SK-N-DZ (cell line): Measurements from ENCODE around the gene LRIG3.
A peak's percentile ranks its signal among the peaks of the same experiment; 100 is the strongest.
"Not testable (repeated sequence)": the region's sequence is repeated elsewhere in the genome, so short reads cannot be mapped to it uniquely, and the experiment has no call there.

Source experiments
- DNase-seq: peaks from one replicate; pipeline ENCODE4 v3.0.0-alpha.2; 2015; ENCODE audit warnings: low spot score

LRIG3 gene

DNA sequence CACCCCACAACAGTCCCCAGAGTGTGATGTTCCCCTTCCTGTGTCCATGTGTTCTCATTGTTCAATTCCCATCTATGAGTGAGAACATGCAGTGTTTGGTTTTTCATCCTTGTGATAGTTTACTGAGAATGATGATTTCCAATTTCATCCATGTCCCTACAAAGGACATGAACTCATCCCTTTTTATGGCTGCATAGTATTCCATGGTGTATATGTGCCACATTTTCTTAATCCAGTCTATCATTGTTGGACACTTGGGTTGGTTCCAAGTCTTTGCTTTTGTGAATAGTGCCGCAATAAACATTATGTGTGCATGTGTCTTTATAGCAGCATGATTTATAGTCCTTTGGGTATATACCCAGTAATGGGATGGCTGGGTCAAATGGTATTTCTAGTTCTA, 17.6 kb downstream of the LRIG3 start:
- not testable (repeated sequence) for DNase-seq

DNA sequence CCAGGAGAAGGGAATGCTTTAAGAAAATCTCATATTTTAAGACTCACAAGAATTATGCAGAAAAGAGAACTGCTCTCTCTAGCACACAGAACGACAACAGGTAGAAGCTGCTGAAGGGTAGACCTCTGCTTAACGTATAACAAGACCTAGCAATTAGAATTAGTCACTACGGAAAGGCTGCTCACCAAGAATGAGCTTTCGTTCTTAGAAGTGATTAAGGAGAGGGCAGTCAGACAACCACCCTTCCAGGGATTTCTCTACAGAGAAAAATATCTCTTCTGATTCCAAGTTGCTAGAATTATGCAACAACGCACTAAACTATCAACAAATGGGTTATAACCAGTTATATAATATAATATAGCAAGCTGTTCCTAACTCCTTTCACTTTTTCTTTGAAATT, 18.6 kb downstream of the LRIG3 start:
- no peak for DNase-seq

DNA sequence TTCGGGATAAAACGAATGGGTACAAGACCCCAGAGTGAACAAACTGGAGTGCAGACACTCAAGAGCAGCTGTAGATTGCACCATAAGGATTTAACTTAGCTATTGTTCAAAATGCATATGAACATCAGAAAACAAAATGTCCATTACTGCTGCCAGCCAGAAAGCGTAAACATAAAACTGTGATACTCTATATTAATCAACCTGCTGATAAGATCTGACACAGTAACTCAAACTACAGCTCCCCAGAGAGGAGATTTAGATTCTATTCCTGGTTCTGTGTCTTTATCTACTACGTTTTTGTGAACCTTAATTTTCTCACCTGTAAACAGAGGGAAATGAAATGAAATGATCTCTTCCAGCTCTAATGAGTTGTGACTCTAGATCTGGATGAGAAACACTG, 22.3 kb downstream of the LRIG3 start:
- DNase-seq, result no peak

DNA sequence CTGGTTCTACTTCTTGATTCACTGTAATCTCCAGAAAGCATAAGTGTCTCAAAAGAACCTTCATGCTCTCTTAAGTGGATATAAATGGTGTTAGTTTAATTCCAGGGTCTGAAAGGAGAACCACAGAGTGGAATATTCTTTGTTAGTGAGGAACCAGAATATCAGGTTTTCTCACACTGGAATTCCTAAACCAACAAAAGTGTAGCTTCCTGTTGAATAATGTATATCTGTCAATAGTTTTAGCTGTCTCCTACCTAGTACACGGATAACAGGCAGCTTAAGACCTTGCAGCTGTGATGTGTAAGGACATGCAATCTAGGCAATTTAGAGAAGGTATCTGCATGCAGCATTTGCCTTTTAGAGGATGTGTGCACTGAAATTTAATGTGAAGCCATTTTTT, 24.0 kb downstream of the LRIG3 start:
- DNase-seq, result no peak

DNA sequence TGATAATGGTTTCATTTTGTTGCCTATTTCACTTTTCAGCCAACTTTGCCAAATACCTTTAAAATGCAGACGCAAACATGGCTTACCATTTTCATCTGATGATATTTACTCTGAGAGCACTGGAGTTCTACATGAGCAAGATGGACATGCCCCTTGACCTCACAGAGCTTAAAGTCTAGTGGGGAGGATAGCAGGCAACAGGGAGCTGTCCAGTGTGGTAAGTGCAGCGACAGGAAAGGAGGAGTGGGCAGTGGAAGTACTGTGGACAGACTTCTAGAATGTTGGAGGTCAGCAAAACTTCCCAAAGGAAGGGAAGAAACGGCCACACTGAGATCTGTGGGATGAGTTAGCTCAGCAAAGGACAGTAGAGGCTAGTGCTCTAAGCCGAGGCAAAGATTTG, 25.3 kb downstream of the LRIG3 start:
- no peak for DNase-seq

DNA sequence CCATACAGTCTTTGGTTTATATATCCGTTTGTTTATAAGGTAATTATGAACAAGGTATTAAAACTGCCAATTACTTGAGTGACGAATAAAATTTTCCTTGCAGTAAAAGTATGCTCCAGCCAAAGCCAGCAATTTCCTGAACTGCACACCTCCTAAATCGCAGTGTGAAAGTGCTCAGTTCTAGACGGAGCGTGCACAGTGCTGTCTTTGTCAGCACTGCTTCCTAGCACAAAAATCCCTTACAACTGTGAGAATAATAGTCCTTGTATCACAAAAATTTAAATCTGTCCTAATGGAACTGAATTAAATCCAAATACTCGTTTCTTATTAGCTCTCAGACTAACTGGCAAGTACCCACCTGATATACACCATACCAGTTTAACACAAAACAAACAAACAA, 26.3 kb downstream of the LRIG3 start:
- no peak for DNase-seq

DNA sequence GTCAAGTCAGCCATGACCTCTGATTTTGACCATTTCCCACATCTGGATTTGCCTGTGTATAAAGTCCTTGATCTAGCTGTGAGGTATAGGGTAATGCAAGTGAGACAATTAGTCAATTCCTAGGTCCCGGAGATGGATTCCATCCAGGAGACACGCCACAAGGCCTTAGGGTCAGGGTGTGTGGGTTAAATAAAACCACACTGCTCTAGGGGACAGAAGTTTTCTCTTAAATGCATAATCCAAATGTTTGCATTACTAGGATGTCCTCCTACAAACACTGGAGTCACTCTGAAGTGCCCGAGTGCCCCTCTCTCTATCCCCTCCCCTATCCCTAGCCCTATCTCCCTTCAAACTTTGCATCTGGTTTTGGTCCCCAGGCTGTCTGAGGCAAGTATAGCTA, 26.8 kb downstream of the LRIG3 start:
- DNase-seq, result no peak

DNA sequence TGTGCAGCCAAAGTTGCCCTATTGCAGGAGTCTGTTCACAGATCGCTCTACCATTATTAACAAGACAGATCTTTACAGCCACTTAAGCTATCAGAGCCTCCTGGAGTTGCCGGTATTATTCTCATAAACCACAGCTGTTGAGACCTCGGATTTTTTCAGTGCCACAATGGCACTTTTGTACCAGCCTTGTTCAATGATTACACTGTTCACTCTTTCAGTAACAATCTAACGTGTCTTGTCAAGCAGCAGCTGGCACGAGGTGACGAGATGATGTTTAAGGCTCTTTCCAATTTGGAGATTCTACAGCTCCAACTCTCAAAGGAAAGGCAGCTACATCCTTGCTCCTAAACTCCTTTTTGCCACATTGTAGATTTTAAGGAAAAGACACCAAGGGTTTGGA, 30.7 kb downstream of the LRIG3 start:
- DNase-seq, result no peak

DNA sequence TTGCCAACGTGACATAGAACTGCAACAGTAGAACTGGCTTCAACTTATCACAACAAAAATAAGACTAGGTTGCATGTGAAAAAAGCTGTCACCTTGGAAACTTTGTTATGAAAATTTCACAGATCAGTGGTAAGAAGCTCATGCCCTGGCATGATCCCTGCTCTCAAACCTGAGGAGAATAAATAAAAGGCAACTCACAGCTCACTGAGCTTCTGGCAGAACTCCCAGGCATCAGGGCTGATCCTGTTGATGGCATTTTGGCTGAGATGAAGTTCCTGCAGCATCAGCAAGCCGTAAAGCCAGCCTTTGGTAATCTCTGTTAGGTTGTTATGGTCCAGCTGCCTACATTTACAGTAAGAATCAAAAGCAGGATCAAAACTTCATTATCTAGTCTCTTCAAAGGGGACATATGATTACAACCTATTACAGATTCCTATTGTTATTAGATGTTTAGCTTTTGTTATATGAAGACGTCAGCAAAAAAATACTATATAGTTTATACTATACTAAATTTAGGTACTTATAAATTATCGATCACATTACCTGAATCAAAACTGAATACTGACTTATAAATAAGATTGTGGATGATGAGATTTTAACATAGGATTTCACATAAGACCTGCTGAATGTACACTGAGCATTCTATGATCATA, 32.0 kb downstream of the LRIG3 start:
- no peak for DNase-seq

DNA sequence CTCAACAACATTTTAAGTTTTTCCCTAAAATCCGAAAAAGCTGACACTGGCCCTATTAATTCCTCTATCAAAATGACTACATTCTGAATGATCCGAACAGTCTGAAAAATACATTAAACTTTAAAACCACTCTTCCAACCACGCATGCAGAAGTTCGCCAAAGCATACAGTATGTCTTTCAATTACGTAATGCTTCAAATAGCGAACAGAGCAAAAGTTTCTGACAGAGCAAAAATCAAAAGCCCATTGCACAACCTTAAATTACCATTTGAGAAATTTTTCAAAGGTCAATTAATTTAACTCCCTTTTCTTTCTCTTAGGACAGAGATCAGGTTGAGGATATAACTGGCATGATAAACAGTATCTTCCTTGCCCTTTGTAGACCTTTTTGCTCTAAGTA, 33.2 kb downstream of the LRIG3 start:
- DNase-seq, result no peak

DNA sequence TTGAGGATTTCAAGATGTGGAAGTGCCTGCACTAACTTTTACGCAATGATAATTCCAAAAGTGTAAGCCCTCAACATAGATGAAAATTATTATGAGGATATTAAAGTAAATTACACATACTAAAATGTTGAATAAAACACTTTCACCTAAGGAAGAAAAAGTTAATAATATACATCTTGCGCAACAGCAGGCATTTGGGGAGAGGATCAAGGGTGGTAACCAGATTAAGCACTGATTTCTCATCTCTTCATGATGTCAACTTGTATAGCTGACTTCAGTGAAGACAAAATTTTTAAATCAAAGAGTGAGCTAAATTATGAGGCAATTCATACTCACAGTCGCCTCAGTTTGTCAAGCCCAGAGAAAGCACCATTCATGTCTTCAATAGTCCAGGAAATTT, 33.8 kb downstream of the LRIG3 start:
- DNase-seq, result no peak

DNA sequence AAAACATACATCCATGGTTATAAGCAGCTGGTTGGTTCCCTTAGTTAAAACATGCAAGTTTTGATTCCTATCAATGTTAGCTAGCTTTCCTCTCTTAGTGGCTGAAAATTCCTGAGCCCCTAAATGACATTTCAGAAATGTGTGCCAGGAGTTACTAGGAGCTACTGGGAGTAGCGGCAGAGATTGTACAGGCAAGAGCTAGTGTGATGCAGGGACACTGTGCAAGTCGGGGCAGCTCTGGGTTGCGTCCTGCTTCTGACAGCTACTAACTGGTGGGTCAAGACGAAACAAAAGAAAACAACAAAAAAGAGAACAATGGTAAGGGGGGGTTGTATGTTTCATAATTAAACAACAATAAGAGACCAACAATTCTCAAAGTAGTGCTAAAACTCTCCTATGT, 35.4 kb downstream of the LRIG3 start:
- no peak for DNase-seq

DNA sequence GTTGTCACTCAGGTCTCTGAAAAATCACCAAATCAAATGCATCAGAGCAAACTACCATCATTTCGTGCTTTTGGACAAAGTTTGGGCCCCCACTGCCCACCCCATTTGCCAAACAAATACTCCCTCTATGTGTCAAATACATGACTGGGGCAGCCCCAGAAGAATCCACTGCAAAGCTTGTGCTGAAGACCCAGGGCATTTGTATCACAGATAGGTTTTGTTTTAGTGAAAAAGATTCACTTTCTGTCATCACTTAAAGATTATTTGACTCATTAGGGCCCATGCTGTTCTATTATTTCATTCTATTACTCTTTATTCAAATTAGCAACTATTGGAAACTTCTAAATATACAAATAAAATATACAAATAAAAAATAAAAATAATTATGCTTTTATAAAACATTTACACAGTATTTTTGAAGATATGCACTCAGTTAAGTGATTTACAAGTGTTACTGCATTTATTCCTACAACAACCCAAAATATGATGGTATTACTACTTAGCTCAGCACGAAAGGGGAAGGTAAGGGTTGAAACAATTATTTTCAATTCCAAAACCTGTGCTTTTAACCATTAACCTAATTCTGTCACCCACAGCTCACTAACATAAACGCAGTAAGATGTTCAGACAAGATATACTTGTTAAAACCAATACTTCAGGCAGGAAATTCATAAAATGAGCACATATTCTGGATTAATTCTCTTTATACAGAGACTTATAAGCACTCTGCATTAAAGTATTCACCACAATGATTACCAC, 36.5 kb downstream of the LRIG3 start:
- DNase-seq, result no peak

DNA sequence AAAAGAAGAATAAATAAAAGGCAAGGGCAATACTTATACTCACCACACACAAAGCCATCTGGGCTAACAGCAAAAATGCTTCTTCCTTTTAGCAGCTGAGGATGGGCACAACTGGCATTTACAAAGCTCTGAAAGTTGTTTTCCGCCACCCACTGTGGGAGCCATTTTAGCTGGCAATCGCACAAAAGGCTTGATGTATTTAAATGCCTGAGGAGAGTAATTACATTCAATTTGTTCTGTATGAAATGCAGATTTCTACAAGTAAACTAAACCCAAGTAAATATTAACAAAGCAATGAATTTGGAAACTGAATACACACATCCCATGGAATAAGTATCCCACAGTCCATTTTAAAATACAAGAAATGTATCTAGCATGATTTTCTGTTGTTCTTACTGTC, 37.5 kb downstream of the LRIG3 start:
- no peak for DNase-seq

DNA sequence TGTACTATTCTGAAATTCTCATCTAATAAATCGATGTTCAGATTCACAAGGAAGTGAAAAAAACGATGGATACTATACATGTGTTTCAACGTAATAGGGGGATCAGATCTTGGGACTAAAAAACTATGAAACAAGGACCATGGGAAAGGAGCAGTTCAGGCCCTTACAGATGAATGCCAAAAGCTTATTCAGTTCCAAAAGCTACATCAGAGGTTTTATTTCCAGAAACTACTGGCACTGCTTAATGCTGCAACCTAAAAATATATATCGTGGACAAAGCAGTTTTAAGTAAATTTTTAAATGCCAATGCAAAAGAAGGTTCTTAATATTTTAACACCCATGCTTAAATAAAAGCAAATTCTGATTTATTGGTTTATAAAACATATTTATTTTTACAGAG, 38.5 kb downstream of the LRIG3 start:
- DNase-seq, result no peak

DNA sequence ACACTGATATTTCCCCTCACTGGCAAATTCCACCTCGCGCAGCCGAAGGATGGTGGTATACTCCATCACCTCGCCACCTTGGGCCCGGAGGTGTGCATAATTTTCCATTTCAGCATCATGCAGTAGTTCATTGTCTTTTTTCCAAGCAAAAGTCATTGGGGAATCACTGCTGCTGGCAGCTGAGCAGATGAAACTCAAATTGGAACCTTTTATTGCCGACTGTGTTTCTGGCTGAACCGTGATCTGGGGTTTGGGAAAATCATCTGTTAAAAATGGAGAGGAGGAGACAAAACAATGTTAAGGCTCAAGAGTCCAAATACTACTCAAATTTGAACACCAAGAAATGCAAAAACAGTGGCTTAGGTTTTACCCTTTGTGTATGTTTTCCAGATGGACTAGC, 39.7 kb downstream of the LRIG3 start:
- no peak for DNase-seq

DNA sequence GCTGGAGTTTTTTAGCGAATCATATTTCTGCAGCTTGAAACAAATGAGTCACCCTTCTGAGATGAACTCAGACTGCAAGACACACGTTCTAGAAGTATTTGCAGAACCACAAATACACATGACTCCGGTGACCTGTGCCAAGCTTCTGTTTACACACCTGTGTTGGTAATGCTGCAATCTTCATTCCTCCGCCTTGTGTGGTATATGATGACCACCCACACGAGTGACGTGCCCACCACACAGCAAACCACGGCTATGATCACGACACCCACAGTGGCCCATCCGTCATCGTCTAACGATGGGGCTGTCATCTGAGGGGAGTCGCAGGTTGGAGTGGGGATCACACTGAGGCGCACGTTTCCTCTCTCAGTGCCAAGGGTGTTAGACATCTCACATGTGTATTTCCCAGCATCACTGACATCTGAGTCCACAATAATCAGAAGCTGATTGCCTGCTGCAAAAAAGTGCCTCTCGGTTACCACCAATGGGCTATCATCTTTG, 43.0 kb downstream of the LRIG3 start:
- DNase-seq, result no peak

DNA sequence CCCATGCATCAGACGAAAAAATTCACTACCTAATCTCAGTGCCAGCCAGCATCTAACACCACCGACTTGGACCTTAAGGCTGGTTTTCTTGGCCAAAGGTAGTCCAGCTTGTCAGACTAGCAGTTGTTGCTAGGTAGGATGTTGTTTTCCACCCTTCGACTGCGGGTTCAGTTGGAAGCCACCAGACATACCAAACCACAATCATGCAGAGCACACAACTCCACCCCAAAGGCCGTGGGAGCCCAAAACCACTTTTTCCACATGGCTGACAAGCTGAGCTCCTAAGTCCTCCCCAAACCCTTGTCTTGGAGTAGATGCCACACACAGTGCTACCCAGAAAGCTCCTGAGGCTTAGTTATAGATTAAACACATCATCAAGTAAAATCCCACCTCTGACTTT, 46.8 kb downstream of the LRIG3 start:
- no peak for DNase-seq

DNA sequence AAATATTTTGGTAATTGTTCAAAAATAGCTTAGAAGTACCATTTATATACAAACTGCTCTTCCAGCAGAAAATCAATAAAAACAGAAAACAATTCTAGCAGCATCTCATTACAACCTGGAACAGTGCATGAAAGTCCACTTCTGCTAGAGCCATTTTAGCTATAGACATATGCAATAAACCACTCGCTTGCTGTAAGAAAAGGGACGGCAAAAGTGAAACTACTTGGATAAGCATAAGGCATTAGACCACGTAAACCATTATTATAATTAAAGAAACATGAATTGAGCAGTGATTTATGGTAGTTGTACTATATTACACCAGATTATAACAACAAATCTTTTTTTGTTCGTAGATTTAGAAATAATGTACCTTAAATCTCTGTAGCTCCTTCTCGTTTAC, 48.7 kb downstream of the LRIG3 start:
- no peak for DNase-seq

DNA sequence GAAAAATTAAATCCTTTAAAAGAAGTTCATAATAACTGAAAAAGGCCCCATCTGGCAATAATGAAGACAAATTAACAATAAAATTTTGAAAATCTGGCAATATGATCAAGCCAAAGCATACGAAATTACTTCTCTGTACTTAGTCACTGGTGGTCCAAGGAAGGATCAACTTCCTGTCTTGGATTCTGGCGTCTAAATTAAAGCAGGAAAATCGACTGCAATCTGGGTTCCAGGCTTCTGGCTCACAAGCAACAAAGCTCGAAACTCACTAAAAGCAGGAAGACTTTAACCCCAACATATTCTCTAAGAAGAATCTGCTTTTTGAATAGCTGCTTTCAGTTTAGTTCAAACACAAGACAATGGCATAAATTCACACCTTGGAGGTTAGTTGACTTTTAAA, 49.7 kb downstream of the LRIG3 start:
- no peak for DNase-seq

DNA sequence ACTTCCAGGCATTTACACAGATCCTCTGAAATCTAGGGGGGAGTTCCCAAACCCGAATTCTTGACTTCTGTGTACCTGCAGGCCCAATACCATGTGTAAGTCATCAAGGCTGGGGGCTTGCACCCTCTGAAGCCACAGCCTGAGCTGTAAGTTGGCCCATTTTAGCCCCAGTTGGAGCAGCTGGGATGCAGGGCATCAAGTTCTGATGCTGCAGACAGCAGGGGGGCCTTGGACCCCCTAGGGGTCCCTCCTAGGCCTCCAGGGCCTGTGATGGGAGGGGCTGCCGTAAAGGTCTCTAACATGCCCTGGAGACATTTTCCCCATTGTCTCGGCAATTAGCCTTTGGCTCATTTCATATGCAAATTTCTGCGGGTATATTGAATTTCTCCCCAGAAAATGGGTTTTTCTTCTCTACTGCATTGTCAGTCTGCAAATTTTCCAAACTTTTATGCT, 59.5 kb downstream of the LRIG3 start:
- no peak for DNase-seq

DNA sequence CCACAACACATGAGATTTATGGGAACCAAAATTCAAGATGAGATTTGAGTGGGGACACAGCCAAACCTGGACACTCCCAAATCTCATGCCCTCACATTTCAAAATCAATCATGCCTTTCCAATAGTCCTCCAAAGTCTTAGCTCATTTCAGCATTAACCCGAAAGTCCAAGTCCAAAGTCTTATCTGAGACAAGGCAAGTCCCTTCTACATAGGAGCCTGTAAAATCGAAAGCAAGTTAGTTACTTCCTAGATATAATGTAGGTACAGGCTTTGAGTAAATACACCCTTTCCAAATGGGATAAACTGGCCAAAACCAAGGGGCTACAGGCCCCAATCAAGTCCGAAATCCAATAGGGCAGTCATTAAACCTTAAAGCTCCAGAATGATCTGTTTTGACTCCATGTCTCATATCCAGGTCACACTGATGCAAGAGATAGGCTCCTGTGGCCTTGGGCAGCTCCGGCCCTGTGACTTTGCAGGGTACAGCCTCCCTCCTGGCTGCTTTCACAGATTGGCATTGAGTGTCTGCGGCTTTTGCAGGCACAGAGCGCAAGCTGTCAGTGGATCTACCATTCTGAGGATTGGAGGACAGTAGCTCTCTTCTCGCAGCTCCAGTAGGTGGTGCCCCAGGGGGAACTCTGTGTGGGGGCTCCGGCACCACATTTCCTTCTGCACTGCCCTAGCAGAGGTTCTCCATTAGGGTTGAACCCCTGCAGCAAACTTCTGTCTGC, 60.1 kb downstream of the LRIG3 start:
- peak; percentile 38 for DNase-seq

DNA sequence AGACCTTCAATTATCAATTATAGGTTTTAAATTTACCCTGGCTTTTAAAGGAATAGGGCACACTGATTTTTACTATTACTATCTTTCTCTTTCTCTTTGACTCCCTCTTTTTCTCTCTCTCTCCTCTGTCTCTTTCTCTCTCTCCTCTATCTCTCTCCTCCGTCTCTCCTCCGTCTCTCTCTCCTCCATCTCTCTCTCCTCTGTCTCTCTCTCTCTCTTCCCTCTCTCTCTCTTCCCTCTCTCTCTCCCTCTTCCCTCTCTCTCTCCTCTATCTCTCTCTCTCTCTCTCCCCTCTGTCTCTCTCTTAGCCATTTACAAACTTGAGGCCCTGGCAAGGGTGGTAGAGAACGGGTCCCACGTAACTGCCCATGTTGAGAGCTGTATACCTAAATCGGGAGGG, 62.3 kb downstream of the LRIG3 start:
- no peak for DNase-seq
